GM12892 (cell line): Measurements from ENCODE around the gene PTPA.

ENCODE experiments used
- POLR2A ChIP-seq: IDR thresholded peaks from 2 replicates; pipeline ENCODE4 v1.6.1; 2011; ENCODE audit warnings: low read depth, low read length, control low read depth
- POLR2AphosphoS5 ChIP-seq: IDR thresholded peaks from 2 replicates; pipeline ENCODE4 v1.6.1; 2011; ENCODE audit warnings: low read depth, low read length, control low read depth
- TAF1 ChIP-seq: IDR thresholded peaks from 2 replicates; pipeline ENCODE4 v1.6.1; 2011; ENCODE audit warnings: low read depth, mild to moderate bottlenecking, control low read depth, low read length, borderline replicate concordance

DNA sequence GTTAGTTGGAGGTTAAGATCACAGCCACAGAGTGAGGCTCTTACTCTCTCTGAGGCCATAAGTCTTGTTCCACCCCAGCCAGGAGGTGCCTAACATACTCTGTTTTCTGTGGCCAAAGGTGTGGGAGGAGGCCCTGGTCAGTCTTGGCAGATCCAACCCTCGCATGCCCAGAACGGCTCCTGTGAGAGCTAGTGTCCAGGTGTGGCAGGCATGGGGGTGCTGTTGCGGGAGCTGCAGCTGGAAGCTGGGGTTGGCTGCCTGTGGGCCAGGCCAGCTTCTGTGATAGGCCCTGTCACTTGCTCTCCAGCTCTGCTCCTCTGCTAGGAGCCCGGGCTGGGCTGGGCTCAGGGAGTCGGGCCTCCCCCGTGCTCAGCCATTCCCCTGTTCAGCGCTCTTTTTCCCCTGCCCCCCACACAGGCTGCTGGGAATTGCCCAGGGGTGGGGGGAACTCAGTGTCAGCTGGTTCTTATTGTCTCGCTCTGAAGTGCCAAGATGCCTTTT is 35.3 kb downstream of the PTPA start:
- TF ChIP-seq TAF1: no peak
- no peak for TF ChIP-seq POLR2A
- no peak for TF ChIP-seq POLR2AphosphoS5
